Loucy (cell line): ENCODE measurements around the gene SFXN5.

Experiments
- H2AFZ ChIP-seq: fragments of 200-600 bp; sonication (generic); 2 replicates; pipeline ENCODE4 v1.6.0; 2016; ENCODE audit warnings: antibody characterized with exemption, mild to moderate bottlenecking, low read length, moderate library complexity
- H3F3A ChIP-seq: fragments of 200-600 bp; 2 replicates; pipeline ENCODE4 v1.6.0; 2016; ENCODE audit warnings: antibody characterized with exemption, low read depth, mild to moderate bottlenecking
- H3K27me3 ChIP-seq: fragments of 200-600 bp; sonication (generic); 2 replicates; pipeline ENCODE4 v1.6.1; 2014; ENCODE audit warnings: low read length, mild to moderate bottlenecking; ENCODE audit not compliant: insufficient read depth, poor library complexity, severe bottlenecking
- H3K36me3 ChIP-seq: fragments of 200-600 bp; sonication (generic); 2 replicates; pipeline ENCODE4 v1.6.1; 2016; ENCODE audit warnings: low read length; ENCODE audit not compliant: insufficient read depth
- H3K4me1 ChIP-seq: fragments of 200-600 bp; sonication (generic); 2 replicates; pipeline ENCODE4 v1.5.1; 2014; ENCODE audit warnings: low read length, mild to moderate bottlenecking; ENCODE audit not compliant: insufficient read depth, poor library complexity, severe bottlenecking
- H3K4me2 ChIP-seq: fragments of 200-600 bp; sonication (generic); 2 replicates; pipeline ENCODE4 v1.6.0; 2014; ENCODE audit warnings: antibody characterized with exemption, low read length, low read depth, mild to moderate bottlenecking; ENCODE audit not compliant: poor library complexity, severe bottlenecking
- H3K4me3 ChIP-seq: fragments of 200-600 bp; sonication (generic); 2 replicates; pipeline ENCODE4 v1.5.1; 2014; ENCODE audit warnings: low read length, mild to moderate bottlenecking, mixed read lengths; ENCODE audit not compliant: poor library complexity, severe bottlenecking
- H3K79me2 ChIP-seq: fragments of 200-600 bp; sonication (generic); 2 replicates; pipeline ENCODE4 v1.6.1; 2014; ENCODE audit warnings: low read length; ENCODE audit not compliant: insufficient read depth
- H3K9ac ChIP-seq: fragments of 200-600 bp; sonication (generic); 2 replicates; pipeline ENCODE4 v1.6.0; 2014; ENCODE audit warnings: mild to moderate bottlenecking, low read depth, low read length, moderate library complexity; ENCODE audit not compliant: poor library complexity, severe bottlenecking
- H3K9me2 ChIP-seq: fragments of 200-600 bp; sonication (generic); replicated peaks from 2 replicates; pipeline ENCODE4 v1.6.1; 2016; ENCODE audit warnings: low read depth, low read length, mixed read lengths
- H3K9me3 ChIP-seq: fragments of 200-600 bp; sonication (generic); 2 replicates; pipeline ENCODE4 v1.6.1; 2014; ENCODE audit warnings: mild to moderate bottlenecking, antibody characterized with exemption, low read length, low read depth; ENCODE audit not compliant: insufficient read depth
- H4K20me1 ChIP-seq: fragments of 200-600 bp; sonication (generic); 2 replicates; pipeline ENCODE4 v1.6.0; 2014; ENCODE audit warnings: antibody characterized with exemption, low read length, mild to moderate bottlenecking; ENCODE audit not compliant: insufficient read depth, poor library complexity, severe bottlenecking
- EZH2phosphoT487 ChIP-seq: fragments of 200-600 bp; IDR thresholded peaks from 2 replicates; pipeline ENCODE4 v1.6.1; 2018; ENCODE audit warnings: antibody characterized with exemption, mild to moderate bottlenecking, moderate library complexity, borderline replicate concordance
- TF ChIP-seq, protein P1 (sequence below): fragments of 200-600 bp; sonication (generic); conservative IDR thresholded peaks from 2 replicates; pipeline ENCODE4 v1.5.1; 2014; ENCODE audit warnings: mild to moderate bottlenecking, antibody characterized with exemption, low read length

SFXN5 gene

DNA sequence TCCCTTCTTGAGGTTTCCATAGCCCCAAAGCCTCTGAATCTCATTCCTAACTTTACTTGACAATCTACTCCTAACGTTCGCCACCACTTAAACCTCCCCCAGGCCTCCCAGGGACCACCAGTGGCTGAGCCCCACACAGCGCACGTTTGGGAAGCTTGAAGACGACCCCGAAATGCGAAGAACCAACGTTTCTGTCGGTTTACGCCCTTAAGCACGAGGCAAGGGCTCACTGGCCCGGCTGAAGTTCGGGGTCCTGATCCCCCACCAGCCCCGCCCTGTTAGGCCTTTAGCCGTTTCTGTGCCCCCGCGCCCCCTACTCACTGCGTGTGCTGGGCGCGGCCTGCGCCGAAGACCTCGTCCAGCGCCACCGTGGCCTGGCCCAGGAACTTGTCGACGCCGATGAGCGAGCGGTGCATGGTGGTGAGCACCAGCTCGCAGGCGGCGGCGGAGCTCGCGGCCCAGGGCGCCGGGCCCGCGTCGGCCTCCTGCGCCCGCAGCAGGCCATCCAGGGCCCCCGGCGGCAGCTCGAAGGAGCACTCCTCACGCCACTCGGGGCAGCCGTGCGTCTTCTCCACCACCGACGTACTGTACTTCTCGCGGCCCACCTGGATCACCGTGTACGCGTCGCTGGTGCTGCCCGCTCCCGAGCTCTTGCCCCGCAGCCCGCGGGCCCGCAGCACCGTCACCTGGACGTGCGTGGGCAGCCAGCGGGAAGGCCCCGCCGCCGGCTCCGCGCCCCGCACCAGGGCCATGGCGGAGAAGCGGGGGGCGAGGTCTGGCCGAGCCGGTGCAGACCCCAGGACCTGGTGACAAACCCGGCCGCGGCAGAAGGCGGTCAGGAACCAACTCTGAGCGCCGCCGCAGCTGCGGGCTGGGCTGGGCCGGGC is 40.8 kb upstream of the SFXN5 start:
- Histone ChIP-seq H3K36me3 (no peaks in the 10 kb centered on the region), H3K4me2 (peak overlapping the region; percentile 70), H3K9me2 (no peaks in the 10 kb centered on the region), H3F3A (0 out of 2 replicates have a peak, but pooled peaks cover 6% of the 10 kb centered on the region), H3K4me3 (peak overlapping the region; percentile 73), H3K79me2 (peaks cover 21% of the 10 kb centered on the region; the same call in 1 of the 2 replicates), H3K4me1 (peaks cover 49% of the 10 kb centered on the region), H3K27me3 (no peaks in the 10 kb centered on the region), H3K9ac (peak overlapping the region; percentile 44), H2AFZ (no peak overlapping the region), H3K9me3 (no peaks in the 10 kb centered on the region), H4K20me1 (no peaks in the 10 kb centered on the region)
- TF ChIP-seq, protein P1, sequence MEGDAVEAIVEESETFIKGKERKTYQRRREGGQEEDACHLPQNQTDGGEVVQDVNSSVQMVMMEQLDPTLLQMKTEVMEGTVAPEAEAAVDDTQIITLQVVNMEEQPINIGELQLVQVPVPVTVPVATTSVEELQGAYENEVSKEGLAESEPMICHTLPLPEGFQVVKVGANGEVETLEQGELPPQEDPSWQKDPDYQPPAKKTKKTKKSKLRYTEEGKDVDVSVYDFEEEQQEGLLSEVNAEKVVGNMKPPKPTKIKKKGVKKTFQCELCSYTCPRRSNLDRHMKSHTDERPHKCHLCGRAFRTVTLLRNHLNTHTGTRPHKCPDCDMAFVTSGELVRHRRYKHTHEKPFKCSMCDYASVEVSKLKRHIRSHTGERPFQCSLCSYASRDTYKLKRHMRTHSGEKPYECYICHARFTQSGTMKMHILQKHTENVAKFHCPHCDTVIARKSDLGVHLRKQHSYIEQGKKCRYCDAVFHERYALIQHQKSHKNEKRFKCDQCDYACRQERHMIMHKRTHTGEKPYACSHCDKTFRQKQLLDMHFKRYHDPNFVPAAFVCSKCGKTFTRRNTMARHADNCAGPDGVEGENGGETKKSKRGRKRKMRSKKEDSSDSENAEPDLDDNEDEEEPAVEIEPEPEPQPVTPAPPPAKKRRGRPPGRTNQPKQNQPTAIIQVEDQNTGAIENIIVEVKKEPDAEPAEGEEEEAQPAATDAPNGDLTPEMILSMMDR = no peak
- no peak for TF ChIP-seq EZH2phosphoT487

DNA sequence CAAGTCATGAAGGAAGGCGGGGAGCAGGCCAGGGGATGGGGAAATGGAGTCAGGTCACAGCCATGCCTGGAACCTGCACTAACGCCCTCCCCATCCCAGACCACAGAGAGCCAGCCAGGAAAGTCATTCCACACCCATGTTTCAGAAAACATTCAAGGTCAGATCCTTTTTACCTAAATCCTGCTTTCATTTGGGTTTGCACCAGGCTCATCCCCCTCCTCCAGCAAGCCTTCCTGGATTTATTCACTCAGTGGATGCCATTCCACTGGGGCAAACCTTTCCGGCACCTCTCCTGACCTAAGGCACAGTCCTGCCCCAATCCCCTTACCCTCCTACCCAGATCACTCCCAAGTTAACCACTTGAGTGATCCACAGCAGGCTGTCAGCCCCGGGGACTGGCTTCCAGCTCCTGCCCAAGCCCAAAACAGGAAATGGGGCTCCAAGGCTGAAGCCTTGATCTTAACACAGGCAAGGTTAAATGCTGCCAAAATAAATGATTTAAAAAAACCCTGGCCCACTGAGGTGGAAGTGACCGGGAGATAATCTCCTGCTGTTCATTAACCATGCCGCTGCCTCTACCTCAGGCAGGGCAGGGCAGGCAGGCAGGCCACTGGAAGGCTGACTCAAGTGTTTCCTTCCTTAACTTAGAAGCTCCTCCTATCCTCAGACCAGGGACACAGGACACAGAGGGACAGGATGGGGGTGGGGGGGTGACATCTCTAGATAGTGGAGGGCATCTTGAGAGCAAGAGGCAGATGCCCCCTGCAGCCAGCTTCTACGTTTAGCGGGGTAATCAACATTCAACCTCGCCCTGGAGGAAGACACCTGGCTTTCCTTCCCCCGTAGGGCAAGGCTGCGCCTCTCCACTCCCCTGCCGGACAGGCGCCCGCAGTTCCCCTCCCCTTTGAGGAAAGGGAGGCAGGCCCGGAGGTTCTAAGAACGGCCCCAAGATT is 39.8 kb upstream of the SFXN5 start:
- H3K79me2 ChIP-seq = peaks cover 21% of the 10 kb centered on the region; the same call in 1 of the 2 replicates

More for the DNA sequence above, 39.8 kb upstream of the SFXN5 start:
- Histone ChIP-seq H3K4me1 (peaks cover 55% of the 10 kb centered on the region), H3K27me3 (no peaks in the 10 kb centered on the region), H2AFZ (no peak overlapping the region), H3K4me2 (peak overlapping the region; percentile 70), H3K36me3 (no peaks in the 10 kb centered on the region), H3K9me2 (no peaks in the 10 kb centered on the region), H3K9ac (peak overlapping the region; percentile 44), H3K9me3 (no peaks in the 10 kb centered on the region), H3F3A (0 out of 2 replicates have a peak, but pooled peaks cover 6% of the 10 kb centered on the region), H4K20me1 (no peaks in the 10 kb centered on the region), H3K4me3 (peak overlapping the region; percentile 73)
- TF ChIP-seq, protein P1 = no peak
- no peak for TF ChIP-seq EZH2phosphoT487
